K562 (cell line): ENCODE results near the gene PIF1. TPM values are rescaled to one million over a fixed set of nuclear protein-coding genes. Genes with fewer than 3 reads are reported as not detected.

Source experiments
- ATAC-seq: fragments of 200-7000 bp; cut with Tn5 transposase; 3 replicates; pipeline ENCODE4 v1.9.1; 2020; ENCODE audit warnings: moderate library complexity
- BruUV-seq: library from RNA; stranded (reverse); fragments of 400-500 nt; replicated peaks from 2 replicates; lab custom pipeline; 2021; lab: Mats Ljungman, UMichigan
- CTCF ChIA-PET: fragments of 300-600 bp; formaldehyde crosslinking; extraction: SDS; loops from one replicate; lab custom pipeline; 2021; ENCODE audit warnings: low intra/inter-chr PET ratio; lab: Yijun Ruan, JAX
- POLR2A ChIA-PET: fragments of 300-600, 350-650 bp; sonication (Branson Sonifier 250); formaldehyde crosslinking; extraction: SDS; loops from one replicate; lab custom pipeline; 2021; ENCODE audit warnings: antibody characterized with exemption, inconsistent platforms; lab: Yijun Ruan, JAX
- DNase-seq, 4 experiments: peaks; one replicate each; pipeline versions ENCODE4 v3.0.0 to v3.0.0-alpha.2; 2011 to 2018; ENCODE audit warnings: low spot score in 3 of 4, mixed read lengths in 3 of 4; ENCODE audit errors: extremely low read depth in 1 of 4
- FAIRE-seq: peaks from 2 replicates; lab custom pipeline; 2011; peaks lifted over from hg19 to GRCh38; lab: Jason Lieb, UNC
- H2AFZ ChIP-seq: 2 replicates; pipeline ENCODE4 v1.6.0; 2011; ENCODE audit warnings: low read depth, low read length, control low read depth, inconsistent platforms
- H3K27ac ChIP-seq: fragments of 200-600 bp; 3 replicates; pipeline ENCODE4 v1.8.0; 2011; ENCODE audit warnings: low read depth, mild to moderate bottlenecking, control low read depth, inconsistent platforms, low read length, moderate library complexity, mixed read lengths; ENCODE audit errors: extremely low read depth
- H3K27me3 ChIP-seq, 2 experiments: fragments of 300-600 bp in 1 of 2; 2 replicates in 1 of 2; 3 replicates in 1 of 2; pipeline versions ENCODE4 v1.6.0 to v1.8.0; 2011; ENCODE audit warnings: inconsistent platforms in 2 of 2, low read length in 2 of 2, mild to moderate bottlenecking in 1 of 2, mixed read lengths in 1 of 2, moderate library complexity in 1 of 2; ENCODE audit not compliant: control insufficient read depth in 2 of 2, insufficient read depth in 2 of 2
- H3K36me3 ChIP-seq: fragments of 300-600 bp; 3 replicates; pipeline ENCODE4 v1.8.0; 2011; ENCODE audit warnings: mild to moderate bottlenecking, low read length, inconsistent platforms; ENCODE audit not compliant: control insufficient read depth, insufficient read depth
- H3K4me1 ChIP-seq, 2 experiments: fragments of 200-600 bp in 1 of 2; replicated peaks in 1 of 2; 2 replicates in 1 of 2; 3 replicates in 1 of 2; pipeline versions ENCODE4 v1.5.1 to v1.8.0; 2011; ENCODE audit warnings: inconsistent platforms in 2 of 2, low read length in 2 of 2, mild to moderate bottlenecking in 1 of 2, mixed read lengths in 1 of 2, moderate library complexity in 1 of 2; ENCODE audit not compliant: control insufficient read depth in 2 of 2, insufficient read depth in 2 of 2
- H3K4me2 ChIP-seq: 2 replicates; pipeline ENCODE4 v1.6.1; 2011; ENCODE audit warnings: low read length, control low read depth, inconsistent platforms, mixed read lengths; ENCODE audit not compliant: insufficient read depth
- H3K4me3 ChIP-seq: fragments of 200-600 bp; sonication (generic), shearing (Covaris generic); 2 replicates; pipeline ENCODE4 v1.5.1; 2016; ENCODE audit warnings: control low read depth, inconsistent platforms
- H3K79me2 ChIP-seq: fragments of 200-600 bp; 3 replicates; pipeline ENCODE4 v1.8.0; 2011; ENCODE audit warnings: low read length, inconsistent platforms; ENCODE audit not compliant: control insufficient read depth, insufficient read depth
- H3K9ac ChIP-seq, 2 experiments: 2 replicates each; pipeline versions ENCODE4 v1.6.0 to v1.6.1; 2011; ENCODE audit warnings: low read depth in 2 of 2, low read length in 2 of 2, control low read depth in 1 of 2, inconsistent platforms in 1 of 2, mild to moderate bottlenecking in 1 of 2, mixed read lengths in 1 of 2; ENCODE audit not compliant: insufficient read depth in 1 of 2
- H3K9me1 ChIP-seq: one replicate; pipeline ENCODE4 v1.6.0; 2011; ENCODE audit warnings: inconsistent platforms, mild to moderate bottlenecking, low read length, moderate library complexity; ENCODE audit not compliant: control insufficient read depth, insufficient read depth
- H3K9me3 ChIP-seq: replicated peaks from 2 replicates; pipeline ENCODE4 v1.5.1; 2011; ENCODE audit warnings: low read depth, low read length, inconsistent platforms; ENCODE audit not compliant: control insufficient read depth, insufficient read depth
- H4K20me1 ChIP-seq: replicated peaks from 2 replicates; pipeline ENCODE4 v1.6.1; 2011; ENCODE audit warnings: low read length, inconsistent platforms, mixed read lengths; ENCODE audit not compliant: control insufficient read depth, insufficient read depth
- CAMTA2 ChIP-seq: fragments of 250-450 bp; sonication (Bioruptor Pico); conservative IDR thresholded peaks from 2 replicates; pipeline ENCODE4 v1.5.1; 2022
- KLF16 ChIP-seq: IDR thresholded peaks from 2 replicates; pipeline ENCODE4 v1.6.1; 2016; ENCODE audit warnings: antibody characterized with exemption
- NEUROD1 ChIP-seq: fragments of 150-350 bp; IDR thresholded peaks from 2 replicates; pipeline ENCODE4 v1.6.1; 2014; ENCODE audit warnings: borderline replicate concordance, low read length, low read depth; ENCODE audit not compliant: partially characterized antibody
- PTBP1 ChIP-seq: fragments of 200-400 bp; formaldehyde crosslinking; IDR thresholded peaks from 2 replicates; pipeline ENCODE4 v1.6.1; 2017; ENCODE audit warnings: low read depth, low read length
- YY1 ChIP-seq, 3 experiments: IDR thresholded peaks; 2 replicates each; pipeline ENCODE4 v1.6.1; 2011; ENCODE audit warnings: low read length in 2 of 3, mild to moderate bottlenecking in 2 of 3, moderate library complexity in 2 of 3, borderline replicate concordance in 1 of 3, control low read depth in 1 of 3, low read depth in 1 of 3; ENCODE audit not compliant: insufficient read depth in 3 of 3, insufficient replicate concordance in 2 of 3, control insufficient read depth in 1 of 3, insufficient read length in 1 of 3; ENCODE audit errors: extremely low read depth in 1 of 3
- WGBS: fragments of 100-300 bp; shearing (Covaris generic); methylation state at CpG from one replicate; pipeline ENCODE4 v1.1.6; 2016; ENCODE audit warnings: low coverage, mixed read lengths; ENCODE audit not compliant: insufficient coverage; ENCODE audit errors: missing lambda C conversion rate; 5-methylcytosine and 5-hydroxymethylcytosine counted together
- in situ Hi-C: fragments of 300-500 bp; cut with MboI; formaldehyde crosslinking; loops from 4 replicates; pipeline ENCODE4 v1.15.0; 2018; ENCODE audit warnings: inconsistent platforms, mixed read lengths
- intact Hi-C: fragments of 100-400 bp; cut with micrococcal nuclease; formaldehyde crosslinking; loops from 2 replicates; pipeline ENCODE4 v1.14.2; 2022
- polyA plus RNA-seq, 8 experiments: library from polyadenylated mRNA; depleted of rRNA in 4 of 8; stranded (reverse) in 5 of 8; unstranded in 3 of 8; fragments of >200 nt; fragmentation: Nextera tagmentation in 2 of 8; fragmentation: Illumina TruSeq in 1 of 8; extraction: Ambion mirVana in 2 of 8; extraction: Trizol in 1 of 8; gene quantifications; 2 replicates each; pipeline versions ENCODE4 v1.2.1 to v1.2.3, GENCODE V29; 2011 to 2014; ENCODE audit warnings: inconsistent platforms in 1 of 8, missing spikeins in 1 of 8
- total RNA-seq, 7 experiments: library from RNA; depleted of rRNA in 6 of 7; stranded (reverse); fragments of >200 nt in 6 of 7; fragmentation: Illumina TruSeq in 2 of 7; extraction: Trizol in 2 of 7; gene quantifications; 2 replicates each; pipeline versions ENCODE4 v1.2.1 to v1.2.3, GENCODE V29; 2011 to 2021; ENCODE audit warnings: low replicate concordance in 1 of 7
- TF ChIP-seq, protein P1 (sequence below): fragments of 450-650 bp; IDR thresholded peaks from 2 replicates; pipeline ENCODE4 v1.6.1; 2016; ENCODE audit warnings: low read depth, mild to moderate bottlenecking, moderate library complexity
- TF ChIP-seq, protein P2 (sequence below): sonication (generic); formaldehyde crosslinking; IDR thresholded peaks from 2 replicates; pipeline ENCODE4 v1.9.0; 2022; ENCODE audit warnings: mild to moderate bottlenecking, missing genetic modification reagents
- TF ChIP-seq, protein P3 (sequence below): fragments of 450-650 bp; IDR thresholded peaks from 2 replicates; pipeline ENCODE4 v1.6.1; 2018; ENCODE audit not compliant: partially characterized antibody
- TF ChIP-seq, protein P4 (sequence below): fragments of 150-350 bp; IDR thresholded peaks from 2 replicates; pipeline ENCODE4 v1.6.1; 2014; ENCODE audit warnings: low read depth, mild to moderate bottlenecking, low read length, borderline replicate concordance

PIF1 gene
- total and polyA plus RNA-seq, 9 of the 15 experiments (the other 6 are each of a cell fraction or from before 2014, with no cell fraction given) = 1.1 to 37.9 (median 11.5) TPM

DNA sequence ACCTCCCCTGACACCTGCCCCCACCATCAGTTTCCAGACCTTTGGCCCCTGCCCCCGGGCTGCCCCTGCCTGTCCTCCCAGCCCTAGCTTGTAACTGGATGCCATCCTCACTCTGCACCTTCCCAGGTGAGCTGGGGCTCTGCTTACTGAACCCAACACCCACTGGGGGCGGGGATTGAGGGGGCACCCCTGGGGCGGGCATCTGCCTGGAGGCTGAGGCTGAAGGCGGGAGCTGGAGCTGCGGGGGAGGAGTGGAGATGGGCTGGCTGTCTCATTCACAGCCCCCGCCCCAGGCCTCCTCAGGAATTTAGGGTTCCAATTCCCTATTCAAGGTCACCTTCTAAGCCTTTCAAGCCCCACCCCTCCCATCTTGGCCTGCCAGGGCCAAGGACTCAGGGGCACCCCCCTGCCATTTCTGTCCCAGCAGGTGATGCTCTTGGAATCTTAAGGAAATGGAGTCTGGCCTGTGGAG lies 17.7 kb downstream of the PIF1 start (continued):
- TF ChIP-seq NEUROD1 = no peak
- TF ChIP-seq, protein P1, sequence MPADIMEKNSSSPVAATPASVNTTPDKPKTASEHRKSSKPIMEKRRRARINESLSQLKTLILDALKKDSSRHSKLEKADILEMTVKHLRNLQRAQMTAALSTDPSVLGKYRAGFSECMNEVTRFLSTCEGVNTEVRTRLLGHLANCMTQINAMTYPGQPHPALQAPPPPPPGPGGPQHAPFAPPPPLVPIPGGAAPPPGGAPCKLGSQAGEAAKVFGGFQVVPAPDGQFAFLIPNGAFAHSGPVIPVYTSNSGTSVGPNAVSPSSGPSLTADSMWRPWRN = no peak
- TF ChIP-seq, all 486 proteins: peak for 0

DNA sequence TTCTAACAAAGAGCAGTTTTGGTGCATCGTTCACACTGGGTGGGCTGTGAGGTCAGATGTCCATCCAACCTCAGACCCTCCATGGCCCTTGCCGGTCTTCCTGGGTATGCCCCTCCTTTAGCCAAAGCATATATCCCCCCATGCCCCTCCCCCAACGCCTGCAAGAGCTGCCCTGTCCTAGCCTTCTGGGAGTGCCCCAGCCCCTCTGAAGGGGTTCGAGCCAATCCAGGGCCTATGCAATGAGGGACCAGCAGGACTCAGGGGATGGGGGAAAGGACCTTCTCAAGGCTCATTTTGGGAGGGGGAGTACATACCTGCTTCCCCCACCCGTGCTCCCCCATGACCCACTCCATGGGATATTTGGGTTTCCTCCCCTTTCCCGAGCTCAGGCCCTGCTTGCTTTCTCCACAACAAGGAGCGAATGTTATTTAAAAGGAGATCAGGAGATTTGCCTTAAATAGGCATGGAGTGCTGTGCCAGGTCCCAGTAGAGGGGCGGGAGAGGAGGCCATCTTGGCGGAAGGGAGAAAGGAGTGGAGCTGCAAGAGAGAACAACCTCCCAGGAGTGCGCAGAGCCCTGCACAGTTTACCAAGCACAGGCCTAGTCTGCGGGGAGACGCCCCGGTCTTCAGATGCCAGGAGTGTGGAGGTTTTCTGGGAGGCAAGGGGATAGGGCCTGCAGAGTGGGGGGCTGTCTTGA lies 18.2 kb downstream of the PIF1 start:
- in situ Hi-C loops = no loop called here
- H3K4me1 ChIP-seq = peaks cover 5 to 9% of the 10 kb centered on the region in 2 experiments; a peak in 4 of 5 replicates
- H3K79me2 ChIP-seq = no peaks in the 10 kb centered on the region
- WGBS = 7% methylated on average over 13 of the region's 13 CpGs
- BruUV-seq = no TSS peak
- H4K20me1 ChIP-seq = no peaks in the 10 kb centered on the region; the same call in 1 of the 2 replicates
- H3K27me3 ChIP-seq = peaks cover 5 to 7% of the 10 kb centered on the region in 2 experiments; a peak in 2 of 5 replicates
- H3K9me3 ChIP-seq = no peaks in the 10 kb centered on the region
- intact Hi-C loops = no loop called here
- no peaks in the 10 kb centered on the region for H3K9me1 ChIP-seq
- H3K27ac ChIP-seq = no peak overlapping the region
- H2AFZ ChIP-seq = no peak overlapping the region
- no peak overlapping the region for H3K9ac ChIP-seq
- ChIA-PET POLR2A (interaction anchor here (0.5 to 1.4 kb wide), 2 partner anchors 13 to 53 kb away, joined by 4 to 5 read pairs; no protein-coding TSS in a partner anchor), CTCF (interaction anchor here (0.7 kb wide), 1 partner anchor 76 kb away, joined by 3 read pairs; no protein-coding TSS in a partner anchor)
- no peak for DNase-seq
- no peaks in the 10 kb centered on the region for H3K36me3 ChIP-seq
- 0 out of 3 replicates have a peak, but pooled peaks have one; percentile 16 for ATAC-seq
- FAIRE-seq = no peak
- H3K4me2 ChIP-seq = no peak overlapping the region
- H3K4me3 ChIP-seq = no peak overlapping the region
- TF ChIP-seq, protein P2, sequence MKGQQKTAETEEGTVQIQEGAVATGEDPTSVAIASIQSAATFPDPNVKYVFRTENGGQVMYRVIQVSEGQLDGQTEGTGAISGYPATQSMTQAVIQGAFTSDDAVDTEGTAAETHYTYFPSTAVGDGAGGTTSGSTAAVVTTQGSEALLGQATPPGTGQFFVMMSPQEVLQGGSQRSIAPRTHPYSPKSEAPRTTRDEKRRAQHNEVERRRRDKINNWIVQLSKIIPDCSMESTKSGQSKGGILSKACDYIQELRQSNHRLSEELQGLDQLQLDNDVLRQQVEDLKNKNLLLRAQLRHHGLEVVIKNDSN = no peak
- TF ChIP-seq PTBP1 = no peak
- TF ChIP-seq, protein P3, sequence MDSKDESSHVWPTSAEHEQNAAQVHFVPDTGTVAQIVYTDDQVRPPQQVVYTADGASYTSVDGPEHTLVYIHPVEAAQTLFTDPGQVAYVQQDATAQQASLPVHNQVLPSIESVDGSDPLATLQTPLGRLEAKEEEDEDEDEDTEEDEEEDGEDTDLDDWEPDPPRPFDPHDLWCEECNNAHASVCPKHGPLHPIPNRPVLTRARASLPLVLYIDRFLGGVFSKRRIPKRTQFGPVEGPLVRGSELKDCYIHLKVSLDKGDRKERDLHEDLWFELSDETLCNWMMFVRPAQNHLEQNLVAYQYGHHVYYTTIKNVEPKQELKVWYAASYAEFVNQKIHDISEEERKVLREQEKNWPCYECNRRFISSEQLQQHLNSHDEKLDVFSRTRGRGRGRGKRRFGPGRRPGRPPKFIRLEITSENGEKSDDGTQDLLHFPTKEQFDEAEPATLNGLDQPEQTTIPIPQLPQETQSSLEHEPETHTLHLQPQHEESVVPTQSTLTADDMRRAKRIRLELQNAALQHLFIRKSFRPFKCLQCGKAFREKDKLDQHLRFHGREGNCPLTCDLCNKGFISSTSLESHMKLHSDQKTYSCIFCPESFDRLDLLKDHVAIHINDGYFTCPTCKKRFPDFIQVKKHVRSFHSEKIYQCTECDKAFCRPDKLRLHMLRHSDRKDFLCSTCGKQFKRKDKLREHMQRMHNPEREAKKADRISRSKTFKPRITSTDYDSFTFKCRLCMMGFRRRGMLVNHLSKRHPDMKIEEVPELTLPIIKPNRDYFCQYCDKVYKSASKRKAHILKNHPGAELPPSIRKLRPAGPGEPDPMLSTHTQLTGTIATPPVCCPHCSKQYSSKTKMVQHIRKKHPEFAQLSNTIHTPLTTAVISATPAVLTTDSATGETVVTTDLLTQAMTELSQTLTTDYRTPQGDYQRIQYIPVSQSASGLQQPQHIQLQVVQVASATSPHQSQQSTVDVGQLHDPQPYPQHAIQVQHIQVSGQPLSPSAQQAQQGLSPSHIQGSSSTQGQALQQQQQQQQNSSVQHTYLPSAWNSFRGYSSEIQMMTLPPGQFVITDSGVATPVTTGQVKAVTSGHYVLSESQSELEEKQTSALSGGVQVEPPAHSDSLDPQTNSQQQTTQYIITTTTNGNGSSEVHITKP = no peak
- TF ChIP-seq YY1 (IDR thresholded peaks at IDR 0.05; ENCODE audit: borderline replicate concordance in 1 of 3, control insufficient read depth in 1 of 3, extremely low read depth in 1 of 3, insufficient read depth in 3 of 3, insufficient read length in 1 of 3, insufficient replicate concordance in 2 of 3, low read depth in 1 of 3, low read length in 2 of 3) = peak in 1 of 3 experiments; percentile 68
- no peak for TF ChIP-seq KLF16
- TF ChIP-seq CAMTA2 (CRISPR knock-in tag) = no peak
- TF ChIP-seq, protein P4, sequence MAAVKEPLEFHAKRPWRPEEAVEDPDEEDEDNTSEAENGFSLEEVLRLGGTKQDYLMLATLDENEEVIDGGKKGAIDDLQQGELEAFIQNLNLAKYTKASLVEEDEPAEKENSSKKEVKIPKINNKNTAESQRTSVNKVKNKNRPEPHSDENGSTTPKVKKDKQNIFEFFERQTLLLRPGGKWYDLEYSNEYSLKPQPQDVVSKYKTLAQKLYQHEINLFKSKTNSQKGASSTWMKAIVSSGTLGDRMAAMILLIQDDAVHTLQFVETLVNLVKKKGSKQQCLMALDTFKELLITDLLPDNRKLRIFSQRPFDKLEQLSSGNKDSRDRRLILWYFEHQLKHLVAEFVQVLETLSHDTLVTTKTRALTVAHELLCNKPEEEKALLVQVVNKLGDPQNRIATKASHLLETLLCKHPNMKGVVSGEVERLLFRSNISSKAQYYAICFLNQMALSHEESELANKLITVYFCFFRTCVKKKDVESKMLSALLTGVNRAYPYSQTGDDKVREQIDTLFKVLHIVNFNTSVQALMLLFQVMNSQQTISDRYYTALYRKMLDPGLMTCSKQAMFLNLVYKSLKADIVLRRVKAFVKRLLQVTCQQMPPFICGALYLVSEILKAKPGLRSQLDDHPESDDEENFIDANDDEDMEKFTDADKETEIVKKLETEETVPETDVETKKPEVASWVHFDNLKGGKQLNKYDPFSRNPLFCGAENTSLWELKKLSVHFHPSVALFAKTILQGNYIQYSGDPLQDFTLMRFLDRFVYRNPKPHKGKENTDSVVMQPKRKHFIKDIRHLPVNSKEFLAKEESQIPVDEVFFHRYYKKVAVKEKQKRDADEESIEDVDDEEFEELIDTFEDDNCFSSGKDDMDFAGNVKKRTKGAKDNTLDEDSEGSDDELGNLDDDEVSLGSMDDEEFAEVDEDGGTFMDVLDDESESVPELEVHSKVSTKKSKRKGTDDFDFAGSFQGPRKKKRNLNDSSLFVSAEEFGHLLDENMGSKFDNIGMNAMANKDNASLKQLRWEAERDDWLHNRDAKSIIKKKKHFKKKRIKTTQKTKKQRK = no peak
